Breast epithelium (tissue), 3 donors: Measurements from ENCODE around the gene CFAP45.

ENCODE experiments used
- POLR2A ChIP-seq: fragments of 450-650 bp; IDR thresholded peaks from one replicate; pipeline ENCODE4 v1.6.1; 2016; ENCODE audit warnings: antibody characterized with exemption, mild to moderate bottlenecking, moderate library complexity
- TF ChIP-seq, protein P1 (sequence below), 3 donors: fragments of 450-650 bp; IDR thresholded peaks; one replicate each; pipeline ENCODE4 v1.5.1; 2016 to 2017; ENCODE audit warnings: antibody characterized with exemption in 3 of 3, mild to moderate bottlenecking in 3 of 3, moderate library complexity in 3 of 3

DNA sequence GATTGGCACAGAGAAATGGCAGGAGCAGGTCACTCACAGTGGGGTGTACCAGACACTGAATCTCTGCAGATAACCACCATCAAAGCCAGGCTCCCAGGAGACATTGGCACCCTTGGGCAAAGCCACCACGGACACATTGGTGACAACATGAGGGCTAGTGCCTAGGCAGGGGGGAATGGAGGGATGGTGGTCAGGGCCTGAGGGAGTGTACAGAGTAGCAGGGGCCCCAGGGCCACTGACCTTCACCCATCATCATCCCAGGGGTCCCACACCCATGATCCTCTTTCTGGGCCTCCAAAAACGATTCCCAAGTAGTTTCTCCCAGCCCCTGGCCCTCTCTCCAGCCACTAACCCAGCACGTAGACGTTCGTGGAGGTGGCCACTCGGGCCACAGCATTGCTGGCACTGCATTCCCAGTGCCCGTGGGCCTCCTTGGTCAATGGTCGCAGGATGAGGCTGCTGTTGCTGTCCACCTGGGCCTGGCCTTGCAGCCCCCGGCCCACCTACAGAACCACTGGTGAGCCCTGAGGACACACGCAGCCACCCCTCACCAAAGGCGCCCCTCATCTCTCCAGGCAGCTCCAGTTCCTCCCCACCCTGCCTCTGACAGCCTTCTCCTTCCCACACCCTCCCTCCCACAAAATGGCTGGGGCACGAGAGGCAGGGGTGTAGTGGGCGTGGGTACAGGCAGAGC, 31.3 kb upstream of the CFAP45 start:
- TF ChIP-seq, protein P1, sequence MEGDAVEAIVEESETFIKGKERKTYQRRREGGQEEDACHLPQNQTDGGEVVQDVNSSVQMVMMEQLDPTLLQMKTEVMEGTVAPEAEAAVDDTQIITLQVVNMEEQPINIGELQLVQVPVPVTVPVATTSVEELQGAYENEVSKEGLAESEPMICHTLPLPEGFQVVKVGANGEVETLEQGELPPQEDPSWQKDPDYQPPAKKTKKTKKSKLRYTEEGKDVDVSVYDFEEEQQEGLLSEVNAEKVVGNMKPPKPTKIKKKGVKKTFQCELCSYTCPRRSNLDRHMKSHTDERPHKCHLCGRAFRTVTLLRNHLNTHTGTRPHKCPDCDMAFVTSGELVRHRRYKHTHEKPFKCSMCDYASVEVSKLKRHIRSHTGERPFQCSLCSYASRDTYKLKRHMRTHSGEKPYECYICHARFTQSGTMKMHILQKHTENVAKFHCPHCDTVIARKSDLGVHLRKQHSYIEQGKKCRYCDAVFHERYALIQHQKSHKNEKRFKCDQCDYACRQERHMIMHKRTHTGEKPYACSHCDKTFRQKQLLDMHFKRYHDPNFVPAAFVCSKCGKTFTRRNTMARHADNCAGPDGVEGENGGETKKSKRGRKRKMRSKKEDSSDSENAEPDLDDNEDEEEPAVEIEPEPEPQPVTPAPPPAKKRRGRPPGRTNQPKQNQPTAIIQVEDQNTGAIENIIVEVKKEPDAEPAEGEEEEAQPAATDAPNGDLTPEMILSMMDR (IDR thresholded peaks at IDR 0.05) = no peak
- TF ChIP-seq POLR2A = no peak
